ENCODE measurements around the gene NKX2-2.

Gene NKX2-2

GRCh38 chr20:21523281-21523868, 9.5 kb upstream of the NKX2-2 start:
- Histone ChIP-seq H3K4me2 (ENCODE audit: low read length) (no peak overlapping the region), H3K27me3 (ENCODE audit: low read depth, low read length) (peaks cover 46% of the 10 kb centered on the region), H3K9me3 (ENCODE audit: insufficient read depth, low read length) (no peaks in the 10 kb centered on the region), H3K27ac (ENCODE audit: low read length) (no peak overlapping the region), H3K9ac (ENCODE audit: low read length) (no peak overlapping the region), H3K4me1 (ENCODE audit: low read length) (peaks cover 3% of the 10 kb centered on the region; the same call in 1 of the 2 replicates), H2AFZ (ENCODE audit: low read depth, low read length) (no peak overlapping the region), H3K4me3 (ENCODE audit: low read length) (no peak overlapping the region), H4K20me1 (ENCODE audit: insufficient read depth, low read length) (no peaks in the 10 kb centered on the region), H3K79me2 (ENCODE audit: low read length) (no peaks in the 10 kb centered on the region), H3K36me3 (replicated peaks; ENCODE audit: low read depth, low read length) (no peaks in the 10 kb centered on the region)
- TF ChIP-seq EZH2phosphoT487 (IDR thresholded peaks at IDR 0.05; ENCODE audit: low read depth) (no peak), CTCF (IDR thresholded peaks at IDR 0.05; ENCODE audit: low read depth, low read length) (no peak)

GRCh38 chr20:21522481-21523280, 8.8 kb upstream of the NKX2-2 start:
- no peak overlapping the region for H2AFZ ChIP-seq (ENCODE audit: low read depth, low read length)
- H4K20me1 ChIP-seq (ENCODE audit: insufficient read depth, low read length): no peaks in the 10 kb centered on the region
- peaks cover 3% of the 10 kb centered on the region; the same call in 1 of the 2 replicates for H3K4me1 ChIP-seq (ENCODE audit: low read length)
- H3K27me3 ChIP-seq (ENCODE audit: low read depth, low read length): peaks cover 39% of the 10 kb centered on the region
- no peaks in the 10 kb centered on the region for H3K36me3 ChIP-seq (replicated peaks; ENCODE audit: low read depth, low read length)
- TF ChIP-seq CTCF (IDR thresholded peaks at IDR 0.05; ENCODE audit: low read depth, low read length): no peak
- TF ChIP-seq EZH2phosphoT487 (IDR thresholded peaks at IDR 0.05; ENCODE audit: low read depth): no peak
- no peaks in the 10 kb centered on the region for H3K79me2 ChIP-seq (ENCODE audit: low read length)
- no peak overlapping the region for H3K4me2 ChIP-seq (ENCODE audit: low read length)
- H3K9ac ChIP-seq (ENCODE audit: low read length): no peak overlapping the region
- no peaks in the 10 kb centered on the region for H3K9me3 ChIP-seq (ENCODE audit: insufficient read depth, low read length)
- no peak overlapping the region for H3K27ac ChIP-seq (ENCODE audit: low read length)
- H3K4me3 ChIP-seq (ENCODE audit: low read length): no peak overlapping the region

GRCh38 chr20:21521596-21522480, 8.0 kb upstream of the NKX2-2 start:
- TF ChIP-seq EZH2phosphoT487 (IDR thresholded peaks at IDR 0.05; ENCODE audit: low read depth) (no peak), CTCF (IDR thresholded peaks at IDR 0.05; ENCODE audit: low read depth, low read length) (no peak)
- no peak overlapping the region for H3K27ac ChIP-seq (ENCODE audit: low read length)
- H3K9me3 ChIP-seq (ENCODE audit: insufficient read depth, low read length): no peaks in the 10 kb centered on the region
- H2AFZ ChIP-seq (ENCODE audit: low read depth, low read length): no peak overlapping the region
- H3K4me1 ChIP-seq (ENCODE audit: low read length): no peaks in the 10 kb centered on the region
- H3K4me3 ChIP-seq (ENCODE audit: low read length): no peak overlapping the region
- no peak overlapping the region for H3K4me2 ChIP-seq (ENCODE audit: low read length)
- no peak overlapping the region for H3K9ac ChIP-seq (ENCODE audit: low read length)
- H4K20me1 ChIP-seq (ENCODE audit: insufficient read depth, low read length): no peaks in the 10 kb centered on the region
- H3K36me3 ChIP-seq (replicated peaks; ENCODE audit: low read depth, low read length): no peaks in the 10 kb centered on the region
- H3K27me3 ChIP-seq (ENCODE audit: low read depth, low read length): peaks cover 30% of the 10 kb centered on the region
- H3K79me2 ChIP-seq (ENCODE audit: low read length): no peaks in the 10 kb centered on the region

All from OCI-LY3 (cell line).